ENCODE measurements around the gene SAT1. TPM values are rescaled to one million over a fixed set of nuclear protein-coding genes. Genes with fewer than 3 reads are reported as not detected.

SAT1 gene
- polyA plus RNA-seq, 1 donor (not counting 4 experiments of a cell fraction or from before 2014, with no cell fraction given) = 1,607 TPM

DNA sequence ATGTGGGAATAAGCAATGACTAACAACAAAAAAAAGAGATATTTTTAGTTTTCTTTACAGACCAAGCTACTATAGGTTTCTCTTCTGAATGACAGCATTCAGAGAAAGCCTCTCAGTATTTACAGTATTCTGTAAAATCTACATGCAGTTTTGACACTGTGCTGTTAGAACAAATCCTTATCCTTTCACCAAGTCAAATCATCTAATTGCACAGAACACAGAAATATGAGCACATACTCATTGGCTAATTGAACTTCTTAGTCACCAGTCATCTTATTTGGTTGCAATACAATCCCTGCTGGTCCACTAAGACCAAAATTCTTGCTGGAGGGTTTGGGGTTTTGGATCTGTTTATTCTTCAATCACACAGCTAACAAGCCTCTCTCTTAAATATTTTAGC is 45.6 kb upstream of the SAT1 start:
- Histone ChIP-seq H3K4me3 (ENCODE audit: control insufficient read depth in 2 of 3, extremely low read depth in 1 of 3, insufficient read depth in 2 of 3, low read depth in 1 of 3, low read length in 3 of 3) (no peak overlapping the region), H3K9me1 (ENCODE audit: control insufficient read depth, extremely low read depth, insufficient read depth, low read length) (no peaks in the 10 kb centered on the region), H3K9me3 (ENCODE audit: control insufficient read depth, low read depth, low read length) (no peaks in the 10 kb centered on the region), H3K9ac (ENCODE audit: control insufficient read depth, extremely low read depth, insufficient read depth, low read length) (no peak overlapping the region), H3K27me3 (ENCODE audit: control insufficient read depth, extremely low read depth, insufficient read depth, low read length) (no peaks in the 10 kb centered on the region), H3K79me2 (ENCODE audit: control insufficient read depth, insufficient read depth, low read length) (peaks cover 80% of the 10 kb centered on the region), H4K20me1 (ENCODE audit: control insufficient read depth, extremely low read depth, insufficient read depth, low read length) (peaks cover 5% of the 10 kb centered on the region), H2AFZ (ENCODE audit: control insufficient read depth, low read length) (no peak overlapping the region), H3K4me1 (ENCODE audit: control insufficient read depth, extremely low read depth, insufficient read depth, low read length) (peaks cover 3% of the 10 kb centered on the region), H3K4me2 (ENCODE audit: control insufficient read depth, extremely low read depth, insufficient read depth, low read depth, low read length) (no peak overlapping the region), H3K27ac (ENCODE audit: control insufficient read depth, insufficient read depth, low read length) (no peak overlapping the region), H3K36me3 (ENCODE audit: control insufficient read depth in 2 of 2, extremely low read depth in 1 of 2, insufficient read depth in 2 of 2, low read length in 2 of 2) (no peaks in the 10 kb centered on the region)
- dilution Hi-C loops (cut with MboI; ENCODE audit: extremely low pct_ligation_motif_present, low sequenced_read_pairs) = no loop called here
- FAIRE-seq = no peak
- TF ChIP-seq EZH2 (IDR thresholded peaks at IDR 0.05; ENCODE audit: low read length) = no peak
- TF ChIP-seq, protein P1, sequence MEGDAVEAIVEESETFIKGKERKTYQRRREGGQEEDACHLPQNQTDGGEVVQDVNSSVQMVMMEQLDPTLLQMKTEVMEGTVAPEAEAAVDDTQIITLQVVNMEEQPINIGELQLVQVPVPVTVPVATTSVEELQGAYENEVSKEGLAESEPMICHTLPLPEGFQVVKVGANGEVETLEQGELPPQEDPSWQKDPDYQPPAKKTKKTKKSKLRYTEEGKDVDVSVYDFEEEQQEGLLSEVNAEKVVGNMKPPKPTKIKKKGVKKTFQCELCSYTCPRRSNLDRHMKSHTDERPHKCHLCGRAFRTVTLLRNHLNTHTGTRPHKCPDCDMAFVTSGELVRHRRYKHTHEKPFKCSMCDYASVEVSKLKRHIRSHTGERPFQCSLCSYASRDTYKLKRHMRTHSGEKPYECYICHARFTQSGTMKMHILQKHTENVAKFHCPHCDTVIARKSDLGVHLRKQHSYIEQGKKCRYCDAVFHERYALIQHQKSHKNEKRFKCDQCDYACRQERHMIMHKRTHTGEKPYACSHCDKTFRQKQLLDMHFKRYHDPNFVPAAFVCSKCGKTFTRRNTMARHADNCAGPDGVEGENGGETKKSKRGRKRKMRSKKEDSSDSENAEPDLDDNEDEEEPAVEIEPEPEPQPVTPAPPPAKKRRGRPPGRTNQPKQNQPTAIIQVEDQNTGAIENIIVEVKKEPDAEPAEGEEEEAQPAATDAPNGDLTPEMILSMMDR (optimal IDR thresholded peaks at IDR 0.05 in 1 of 3, IDR thresholded peaks at IDR 0.05 in 1 of 3, conservative IDR thresholded peaks at IDR 0.05 in 1 of 3; ENCODE audit: extremely low read depth in 1 of 3, insufficient read depth in 2 of 3, low read length in 3 of 3) = no peak
- no peak for DNase-seq (ENCODE audit: low read depth, low spot score)

DNA sequence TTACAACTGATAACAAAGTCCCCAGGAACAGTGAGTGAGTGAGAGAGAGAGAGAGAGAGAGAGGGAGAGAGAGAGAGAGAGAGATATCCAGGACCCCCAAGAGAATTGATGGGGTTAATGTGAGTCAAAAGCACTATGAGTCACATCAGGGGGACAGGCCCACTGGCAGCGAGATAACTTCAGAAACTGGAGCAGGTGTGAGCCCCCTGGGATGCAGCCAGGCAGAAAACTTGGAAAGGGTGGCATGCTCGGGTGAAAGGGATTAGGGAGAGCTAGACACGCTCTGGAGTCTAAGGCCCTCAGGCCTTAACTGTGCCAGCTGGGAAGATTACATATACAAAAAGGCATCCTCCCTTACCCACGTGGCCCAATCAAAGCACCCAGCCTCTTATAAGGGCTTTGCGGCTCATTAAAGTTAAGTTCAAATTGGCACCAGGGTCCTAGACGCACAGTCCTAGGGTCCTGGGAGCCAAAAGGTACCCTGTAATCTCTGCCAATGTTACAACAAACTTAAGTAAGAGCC is 40.7 kb upstream of the SAT1 start:
- H3K36me3 ChIP-seq (ENCODE audit: control insufficient read depth in 2 of 2, extremely low read depth in 1 of 2, insufficient read depth in 2 of 2, low read length in 2 of 2) = no peaks in the 10 kb centered on the region
- no peak overlapping the region for H2AFZ ChIP-seq (ENCODE audit: control insufficient read depth, low read length)
- peaks cover 3% of the 10 kb centered on the region for H4K20me1 ChIP-seq (ENCODE audit: control insufficient read depth, extremely low read depth, insufficient read depth, low read length)
- peak; percentile 73 for FAIRE-seq
- TF ChIP-seq EZH2 (IDR thresholded peaks at IDR 0.05; ENCODE audit: low read length) = no peak
- TF ChIP-seq, protein P1 (optimal IDR thresholded peaks at IDR 0.05 in 1 of 3, IDR thresholded peaks at IDR 0.05 in 1 of 3, conservative IDR thresholded peaks at IDR 0.05 in 1 of 3; ENCODE audit: extremely low read depth in 1 of 3, insufficient read depth in 2 of 3, low read length in 3 of 3) = no peak
- H3K9me3 ChIP-seq (ENCODE audit: control insufficient read depth, low read depth, low read length) = no peaks in the 10 kb centered on the region
- peak overlapping the region; percentile 94 for H3K9ac ChIP-seq (ENCODE audit: control insufficient read depth, extremely low read depth, insufficient read depth, low read length)
- peak overlapping the region; percentile 61 to 75 (median 73) for H3K4me3 ChIP-seq (ENCODE audit: control insufficient read depth in 2 of 3, extremely low read depth in 1 of 3, insufficient read depth in 2 of 3, low read depth in 1 of 3, low read length in 3 of 3)
- H3K4me2 ChIP-seq (ENCODE audit: control insufficient read depth, extremely low read depth, insufficient read depth, low read depth, low read length) = peak overlapping the region; percentile 15
- dilution Hi-C loops (cut with MboI; ENCODE audit: extremely low pct_ligation_motif_present, low sequenced_read_pairs) = no loop called here
- H3K27me3 ChIP-seq (ENCODE audit: control insufficient read depth, extremely low read depth, insufficient read depth, low read length) = no peaks in the 10 kb centered on the region
- no peaks in the 10 kb centered on the region for H3K9me1 ChIP-seq (ENCODE audit: control insufficient read depth, extremely low read depth, insufficient read depth, low read length)
- H3K79me2 ChIP-seq (ENCODE audit: control insufficient read depth, insufficient read depth, low read length) = peaks cover 46% of the 10 kb centered on the region
- peaks cover 3% of the 10 kb centered on the region for H3K4me1 ChIP-seq (ENCODE audit: control insufficient read depth, extremely low read depth, insufficient read depth, low read length)
- peak overlapping the region; percentile 96 for H3K27ac ChIP-seq (ENCODE audit: control insufficient read depth, insufficient read depth, low read length)
- peak; percentile 32 for DNase-seq (ENCODE audit: low read depth, low spot score)

Data from keratinocyte (primary cell).